Neural cell (in vitro differentiated cells): ENCODE measurements around the gene SOX13. TPM values are rescaled to one million over a fixed set of nuclear protein-coding genes. Genes with fewer than 3 reads are reported as not detected.

ENCODE experiments used
- H2AFZ ChIP-seq: fragments of 200-600, 300-800 bp; sonication (generic), shearing (Covaris generic); 2 replicates; pipeline ENCODE4 v1.6.0; 2014; ENCODE audit warnings: low read depth, mild to moderate bottlenecking, antibody characterized with exemption, low read length, moderate library complexity
- H3F3A ChIP-seq: fragments of 200-600 bp; shearing (Covaris generic); 2 replicates; pipeline ENCODE4 v1.6.1; 2016; ENCODE audit warnings: mild to moderate bottlenecking, moderate library complexity, mixed read lengths, antibody characterized with exemption, low read length; ENCODE audit not compliant: insufficient read depth, poor library complexity, severe bottlenecking
- H3K27ac ChIP-seq: fragments of 200-600, 300-800 bp; sonication (generic), shearing (Covaris generic); 2 replicates; pipeline ENCODE4 v1.5.1; 2014; ENCODE audit warnings: mild to moderate bottlenecking, low read length, moderate library complexity
- H3K27me3 ChIP-seq: fragments of 300-800, 200-600 bp; sonication (generic), shearing (Covaris generic); 2 replicates; pipeline ENCODE4 v1.6.0; 2014; ENCODE audit warnings: mild to moderate bottlenecking, low read depth, low read length, moderate library complexity; ENCODE audit not compliant: insufficient read depth
- H3K36me3 ChIP-seq: fragments of 300-800, 200-600 bp; sonication (generic), shearing (Covaris generic); 2 replicates; pipeline ENCODE4 v1.5.1; 2014; ENCODE audit warnings: mild to moderate bottlenecking, antibody characterized with exemption, low read length, moderate library complexity; ENCODE audit not compliant: insufficient read depth
- H3K4me2 ChIP-seq: fragments of 300-800, 200-600 bp; sonication (generic), shearing (Covaris generic); 2 replicates; pipeline ENCODE4 v1.6.0; 2014; ENCODE audit warnings: mild to moderate bottlenecking, low read length
- H3K4me3 ChIP-seq: fragments of 300-800, 200-600 bp; sonication (generic), shearing (Covaris generic); 2 replicates; pipeline ENCODE4 v1.5.1; 2014; ENCODE audit warnings: mild to moderate bottlenecking, low read length, moderate library complexity
- H3K79me2 ChIP-seq: fragments of 200-600 bp; shearing (Covaris generic); replicated peaks from 2 replicates; pipeline ENCODE4 v1.6.0; 2014; ENCODE audit warnings: mild to moderate bottlenecking, low read length, moderate library complexity; ENCODE audit not compliant: insufficient read depth
- H3K9ac ChIP-seq: fragments of 300-800, 200-600 bp; sonication (generic), shearing (Covaris generic); 2 replicates; pipeline ENCODE4 v1.6.1; 2016; ENCODE audit warnings: mild to moderate bottlenecking, low read length, mixed read lengths
- H3K9me2 ChIP-seq: fragments of 200-600 bp; shearing (Covaris generic); 2 replicates; pipeline ENCODE4 v1.6.1; 2016; ENCODE audit warnings: mild to moderate bottlenecking, low read length, mixed read lengths; ENCODE audit not compliant: insufficient read depth
- H3K9me3 ChIP-seq: fragments of 200-600, 300-800 bp; sonication (generic), shearing (Covaris generic); 2 replicates; pipeline ENCODE4 v1.6.1; 2016; ENCODE audit warnings: mild to moderate bottlenecking, mixed run types, low read length, moderate library complexity, mixed read lengths
- H4K20me1 ChIP-seq: fragments of 200-600 bp; shearing (Covaris generic); 2 replicates; pipeline ENCODE4 v1.6.1; 2016; ENCODE audit warnings: mild to moderate bottlenecking, mixed run types; ENCODE audit not compliant: insufficient read depth
- CTCF ChIP-seq: fragments of 450-650 bp; IDR thresholded peaks from 2 replicates; pipeline ENCODE4 v1.5.1; 2014; ENCODE audit warnings: antibody characterized with exemption, mild to moderate bottlenecking, moderate library complexity; ENCODE audit not compliant: poor library complexity, severe bottlenecking
- EP300 ChIP-seq: fragments of 450-650 bp; conservative IDR thresholded peaks from 2 replicates; pipeline ENCODE4 v1.6.1; 2014; ENCODE audit warnings: antibody characterized with exemption, mild to moderate bottlenecking, moderate library complexity; ENCODE audit not compliant: poor library complexity, severe bottlenecking
- EZH2 ChIP-seq: fragments of 200-600, 300-800 bp; shearing (Covaris generic), sonication (generic); IDR thresholded peaks from 2 replicates; pipeline ENCODE4 v1.6.1; 2014; ENCODE audit warnings: antibody characterized with exemption, low read length, borderline replicate concordance, mild to moderate bottlenecking; ENCODE audit not compliant: insufficient read depth, poor library complexity, severe bottlenecking
- MXI1 ChIP-seq: fragments of 450-650 bp; conservative IDR thresholded peaks from 2 replicates; pipeline ENCODE4 v1.6.1; 2014; ENCODE audit warnings: antibody characterized with exemption, mild to moderate bottlenecking; ENCODE audit not compliant: poor library complexity, severe bottlenecking
- POLR2AphosphoS5 ChIP-seq: IDR thresholded peaks from 2 replicates; pipeline ENCODE4 v1.6.1; 2012
- RAD21 ChIP-seq: fragments of 450-650 bp; conservative IDR thresholded peaks from 2 replicates; pipeline ENCODE4 v1.6.1; 2014; ENCODE audit warnings: antibody characterized with exemption, mild to moderate bottlenecking, moderate library complexity
- REST ChIP-seq: IDR thresholded peaks from 2 replicates; pipeline ENCODE4 v1.6.1; 2012; ENCODE audit warnings: borderline replicate concordance
- SMC3 ChIP-seq: fragments of 450-650 bp; conservative IDR thresholded peaks from 2 replicates; pipeline ENCODE4 v1.6.1; 2014; ENCODE audit warnings: antibody characterized with exemption, mild to moderate bottlenecking, moderate library complexity; ENCODE audit not compliant: poor library complexity
- TAF1 ChIP-seq: IDR thresholded peaks from 2 replicates; pipeline ENCODE4 v1.6.1; 2012; ENCODE audit warnings: low read depth
- polyA plus RNA-seq: library from polyadenylated mRNA; depleted of rRNA; stranded (reverse); fragments of >200 nt; gene quantifications from 2 replicates; pipeline ENCODE4 v1.2.3, GENCODE V29; 2014

SOX13 gene
- polyA plus RNA-seq, 1 donor from 2014 or later = 1.7 TPM

- Histone ChIP-seq H3K27ac (no peak overlapping the region), H2AFZ (no peak overlapping the region), H3F3A (no peaks in the 10 kb centered on the region), H3K9me3 (no peaks in the 10 kb centered on the region), H3K4me2 (no peak overlapping the region), H4K20me1 (no peaks in the 10 kb centered on the region), H3K27me3 (no peaks in the 10 kb centered on the region), H3K36me3 (no peaks in the 10 kb centered on the region), H3K4me3 (no peak overlapping the region), H3K9ac (no peak overlapping the region), H3K9me2 (no peaks in the 10 kb centered on the region), H3K79me2 (no peaks in the 10 kb centered on the region)
- TF ChIP-seq POLR2AphosphoS5 (no peak), CTCF (no peak), RAD21 (no peak), SMC3 (no peak), TAF1 (no peak), MXI1 (no peak), EP300 (no peak), REST (no peak), EZH2 (no peak)
These were observed 63.9 kb downstream of the SOX13 start for GRCh38 chr1:204136814-204137213.

- Histone ChIP-seq H4K20me1 (no peaks in the 10 kb centered on the region), H3K9me2 (no peaks in the 10 kb centered on the region), H3K79me2 (no peaks in the 10 kb centered on the region), H3K27ac (no peak overlapping the region), H3F3A (no peaks in the 10 kb centered on the region), H3K9me3 (no peaks in the 10 kb centered on the region), H3K27me3 (no peaks in the 10 kb centered on the region), H3K4me3 (no peak overlapping the region), H3K4me2 (no peak overlapping the region), H2AFZ (no peak overlapping the region), H3K9ac (no peak overlapping the region), H3K36me3 (no peaks in the 10 kb centered on the region)
- no peak for TF ChIP-seq TAF1
- no peak for TF ChIP-seq EZH2
- no peak for TF ChIP-seq MXI1
- no peak for TF ChIP-seq REST
- TF ChIP-seq EP300 = no peak
- TF ChIP-seq CTCF = no peak
- no peak for TF ChIP-seq RAD21
- TF ChIP-seq POLR2AphosphoS5 = no peak
- TF ChIP-seq SMC3 = no peak
These were observed 66.2 kb downstream of the SOX13 start for GRCh38 chr1:204139088-204139487.
